ENCODE results near the gene VPS33B.

DNA sequence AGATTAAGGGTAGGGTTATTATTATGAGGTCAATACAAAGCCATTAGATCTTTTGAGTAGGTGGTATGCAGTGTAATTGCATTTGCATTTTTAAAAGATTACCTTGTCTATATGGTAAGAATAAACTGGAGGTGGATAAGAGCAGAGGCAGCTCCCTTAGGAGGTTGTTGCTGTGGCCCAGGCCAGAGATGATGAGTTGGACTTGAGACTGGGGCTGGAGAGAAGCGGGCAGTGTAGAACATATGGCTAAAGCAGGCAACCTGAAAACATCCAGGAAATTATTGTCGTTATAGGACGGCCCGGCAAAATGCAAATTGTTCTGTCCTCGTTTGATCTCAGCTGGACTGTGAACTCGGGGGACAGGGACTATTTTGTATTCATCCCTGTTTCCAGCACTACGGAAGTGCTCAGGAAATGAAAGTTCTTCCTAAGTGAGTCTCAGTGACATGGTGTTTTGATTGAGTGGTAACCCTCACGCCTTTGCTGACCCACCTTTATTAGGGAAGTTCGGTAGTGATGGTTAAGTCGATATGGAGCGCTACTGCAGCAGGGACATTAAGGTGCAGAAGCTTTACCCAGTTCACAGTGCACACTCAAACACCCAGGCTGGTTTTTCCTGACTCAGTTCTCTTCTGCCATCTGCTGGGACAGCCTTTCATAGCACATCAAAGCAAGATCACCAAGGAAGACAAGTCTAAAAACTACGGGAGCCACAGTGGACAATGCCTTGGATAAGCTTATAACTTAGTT is 27.2 kb upstream of the VPS33B start:
- TF ChIP-seq POLR2A (IDR thresholded peaks at IDR 0.05), result no peak
- TF ChIP-seq, protein P1, sequence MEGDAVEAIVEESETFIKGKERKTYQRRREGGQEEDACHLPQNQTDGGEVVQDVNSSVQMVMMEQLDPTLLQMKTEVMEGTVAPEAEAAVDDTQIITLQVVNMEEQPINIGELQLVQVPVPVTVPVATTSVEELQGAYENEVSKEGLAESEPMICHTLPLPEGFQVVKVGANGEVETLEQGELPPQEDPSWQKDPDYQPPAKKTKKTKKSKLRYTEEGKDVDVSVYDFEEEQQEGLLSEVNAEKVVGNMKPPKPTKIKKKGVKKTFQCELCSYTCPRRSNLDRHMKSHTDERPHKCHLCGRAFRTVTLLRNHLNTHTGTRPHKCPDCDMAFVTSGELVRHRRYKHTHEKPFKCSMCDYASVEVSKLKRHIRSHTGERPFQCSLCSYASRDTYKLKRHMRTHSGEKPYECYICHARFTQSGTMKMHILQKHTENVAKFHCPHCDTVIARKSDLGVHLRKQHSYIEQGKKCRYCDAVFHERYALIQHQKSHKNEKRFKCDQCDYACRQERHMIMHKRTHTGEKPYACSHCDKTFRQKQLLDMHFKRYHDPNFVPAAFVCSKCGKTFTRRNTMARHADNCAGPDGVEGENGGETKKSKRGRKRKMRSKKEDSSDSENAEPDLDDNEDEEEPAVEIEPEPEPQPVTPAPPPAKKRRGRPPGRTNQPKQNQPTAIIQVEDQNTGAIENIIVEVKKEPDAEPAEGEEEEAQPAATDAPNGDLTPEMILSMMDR (IDR thresholded peaks at IDR 0.05), result peak; percentile 43 to 56 (median 45)

All from testis (tissue), 2 donors.